MCF 10A (cell line): ENCODE results near the gene AUTS2. TPM values are rescaled to one million over a fixed set of nuclear protein-coding genes. Genes with fewer than 3 reads are reported as not detected.

Experiments
- BruUV-seq: library from RNA; stranded (reverse); fragments of 400-500 nt; replicated peaks from 2 replicates; lab custom pipeline; 2021; lab: Mats Ljungman, UMichigan
- CTCF ChIA-PET: fragments of 300-600 bp; sonication (Branson Sonifier 250); formaldehyde crosslinking; extraction: SDS; loops from one replicate; lab custom pipeline; 2021; ENCODE audit warnings: antibody characterized with exemption, inconsistent platforms; lab: Yijun Ruan, JAX
- POLR2A ChIA-PET: fragments of 300-600, 350-650 bp; sonication (Branson Sonifier 250); formaldehyde crosslinking; extraction: SDS; loops from one replicate; lab custom pipeline; 2020; ENCODE audit warnings: antibody characterized with exemption, inconsistent platforms; lab: Yijun Ruan, JAX
- DNase-seq: peaks from one replicate; pipeline ENCODE4 v3.0.0-alpha.2; 2018; ENCODE audit not compliant: unreplicated experiment
- H3K27ac Mint-ChIP-seq: one replicate; pipeline ENCODE4 v1.8.0; 2022; ENCODE audit warnings: mild to moderate bottlenecking, low read depth, mixed read lengths; ENCODE audit not compliant: unreplicated experiment
- H3K27me3 Mint-ChIP-seq: one replicate; pipeline ENCODE4 v1.8.0; 2022; ENCODE audit warnings: mixed read lengths; ENCODE audit not compliant: insufficient read depth, unreplicated experiment
- H3K36me3 Mint-ChIP-seq: one replicate; pipeline ENCODE4 v1.8.0; 2022; ENCODE audit warnings: mild to moderate bottlenecking, moderate library complexity, mixed read lengths; ENCODE audit not compliant: insufficient read depth, unreplicated experiment
- H3K4me1 Mint-ChIP-seq: one replicate; pipeline ENCODE4 v1.8.0; 2022; ENCODE audit warnings: mixed read lengths; ENCODE audit not compliant: insufficient read depth, unreplicated experiment
- H3K4me3 Mint-ChIP-seq: one replicate; pipeline ENCODE4 v1.8.0; 2022; ENCODE audit warnings: mild to moderate bottlenecking, moderate library complexity, mixed read lengths; ENCODE audit not compliant: unreplicated experiment
- H3K9me3 Mint-ChIP-seq: one replicate; pipeline ENCODE4 v1.8.0; 2022; ENCODE audit warnings: mixed read lengths; ENCODE audit not compliant: unreplicated experiment
- intact Hi-C: fragments of 100-400 bp; cut with micrococcal nuclease; formaldehyde crosslinking; loops from 2 replicates; pipeline ENCODE4 v1.14.1; 2022
- total RNA-seq: library from RNA; stranded (reverse); gene quantifications from 2 replicates; pipeline ENCODE4 v1.2.3, GENCODE V29; 2022
- TF ChIP-seq, protein P1 (sequence below): fragments of 200-600 bp; IDR thresholded peaks from one replicate; pipeline ENCODE4 v1.8.0; 2022; ENCODE audit warnings: antibody characterized with exemption, mild to moderate bottlenecking; ENCODE audit not compliant: unreplicated experiment

The AUTS2 gene
- total RNA-seq, 1 experiment from 2014 or later, result 1.3 TPM

DNA sequence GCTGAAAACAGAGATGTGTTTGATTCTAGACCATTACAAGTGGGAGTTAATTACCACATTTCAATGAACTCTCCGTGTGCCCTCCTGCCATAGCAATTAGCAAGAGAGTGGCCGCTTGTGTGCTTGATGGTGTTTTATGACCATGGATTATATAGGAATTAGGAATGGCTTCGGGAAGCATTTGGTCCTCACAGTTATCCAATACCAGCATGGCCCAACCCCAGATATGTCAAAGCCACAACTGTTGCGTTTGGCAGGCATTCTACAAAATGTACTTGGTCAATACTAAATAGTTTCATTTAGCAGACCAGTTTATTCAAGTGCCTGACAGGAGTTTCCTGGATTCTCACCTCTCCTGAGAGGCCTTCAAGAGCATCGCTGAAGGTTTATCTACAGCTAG lies 1024.7 kb downstream of the AUTS2 start:
- no peaks in the 10 kb centered on the region for H3K4me1 Mint-ChIP-seq
- peaks cover 21% of the 10 kb centered on the region for H3K9me3 Mint-ChIP-seq
- H3K4me3 Mint-ChIP-seq, result no peak overlapping the region
- TF ChIP-seq, protein P1, sequence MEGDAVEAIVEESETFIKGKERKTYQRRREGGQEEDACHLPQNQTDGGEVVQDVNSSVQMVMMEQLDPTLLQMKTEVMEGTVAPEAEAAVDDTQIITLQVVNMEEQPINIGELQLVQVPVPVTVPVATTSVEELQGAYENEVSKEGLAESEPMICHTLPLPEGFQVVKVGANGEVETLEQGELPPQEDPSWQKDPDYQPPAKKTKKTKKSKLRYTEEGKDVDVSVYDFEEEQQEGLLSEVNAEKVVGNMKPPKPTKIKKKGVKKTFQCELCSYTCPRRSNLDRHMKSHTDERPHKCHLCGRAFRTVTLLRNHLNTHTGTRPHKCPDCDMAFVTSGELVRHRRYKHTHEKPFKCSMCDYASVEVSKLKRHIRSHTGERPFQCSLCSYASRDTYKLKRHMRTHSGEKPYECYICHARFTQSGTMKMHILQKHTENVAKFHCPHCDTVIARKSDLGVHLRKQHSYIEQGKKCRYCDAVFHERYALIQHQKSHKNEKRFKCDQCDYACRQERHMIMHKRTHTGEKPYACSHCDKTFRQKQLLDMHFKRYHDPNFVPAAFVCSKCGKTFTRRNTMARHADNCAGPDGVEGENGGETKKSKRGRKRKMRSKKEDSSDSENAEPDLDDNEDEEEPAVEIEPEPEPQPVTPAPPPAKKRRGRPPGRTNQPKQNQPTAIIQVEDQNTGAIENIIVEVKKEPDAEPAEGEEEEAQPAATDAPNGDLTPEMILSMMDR, result no peak
- DNase-seq, result no peak
- CTCF ChIA-PET, result interaction anchor here (0.7 kb wide), 1 partner anchor 581 kb away, joined by 3 read pairs; no protein-coding TSS in a partner anchor
- no peak overlapping the region for H3K27ac Mint-ChIP-seq
- no peaks in the 10 kb centered on the region for H3K27me3 Mint-ChIP-seq
- intact Hi-C loops, result no loop called here
- no peaks in the 10 kb centered on the region for H3K36me3 Mint-ChIP-seq
- POLR2A ChIA-PET, result interaction anchor here (0.7 kb wide), 1 partner anchor 12 kb away, joined by 3 read pairs; no protein-coding TSS in a partner anchor
- BruUV-seq, result no TSS peak

GRCh38 chr7:70624500-70625103 lies 1026.3 kb downstream of the AUTS2 start:
- H3K36me3 Mint-ChIP-seq, result no peaks in the 10 kb centered on the region
- no TSS peak for BruUV-seq
- H3K4me1 Mint-ChIP-seq, result no peaks in the 10 kb centered on the region
- peaks cover 29% of the 10 kb centered on the region for H3K9me3 Mint-ChIP-seq
- no peaks in the 10 kb centered on the region for H3K27me3 Mint-ChIP-seq
- no peak for DNase-seq
- ChIA-PET POLR2A (no interaction called here), CTCF (no interaction called here)
- no peak overlapping the region for H3K4me3 Mint-ChIP-seq
- intact Hi-C loops, result no loop called here
- TF ChIP-seq, protein P1, result no peak
- H3K27ac Mint-ChIP-seq, result no peak overlapping the region

GRCh38 chr7:70627461-70627860 lies 1029.2 kb downstream of the AUTS2 start:
- no peaks in the 10 kb centered on the region for H3K36me3 Mint-ChIP-seq
- DNase-seq, result no peak
- intact Hi-C loops, result no loop called here
- TF ChIP-seq, protein P1, result no peak
- peaks cover 36% of the 10 kb centered on the region for H3K9me3 Mint-ChIP-seq
- no peaks in the 10 kb centered on the region for H3K27me3 Mint-ChIP-seq
- no TSS peak for BruUV-seq
- ChIA-PET CTCF (no interaction called here), POLR2A (no interaction called here)
- H3K27ac Mint-ChIP-seq, result no peak overlapping the region
- H3K4me3 Mint-ChIP-seq, result no peak overlapping the region
- no peaks in the 10 kb centered on the region for H3K4me1 Mint-ChIP-seq

DNA sequence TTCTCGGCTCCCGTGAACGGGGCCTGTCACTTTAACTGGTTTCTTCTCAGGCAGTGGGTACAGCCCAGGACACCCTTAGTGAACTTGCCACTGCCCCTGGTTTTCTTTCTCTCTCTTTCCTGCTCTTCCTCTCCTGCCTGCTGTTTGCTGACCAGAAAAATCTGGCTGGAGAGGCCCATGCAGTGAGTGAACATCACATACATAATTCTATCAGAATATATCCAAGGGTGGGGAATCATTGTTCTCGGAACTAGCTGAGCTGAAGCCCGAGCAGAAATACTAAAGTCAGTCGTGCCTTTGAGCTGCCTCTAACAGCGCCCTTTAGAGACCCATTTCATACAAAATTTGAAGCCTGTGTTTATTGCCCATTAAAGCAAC lies 1032.2 kb downstream of the AUTS2 start:
- BruUV-seq, result no TSS peak
- H3K27me3 Mint-ChIP-seq, result no peaks in the 10 kb centered on the region
- ChIA-PET CTCF (no interaction called here), POLR2A (no interaction called here)
- H3K27ac Mint-ChIP-seq, result no peak overlapping the region
- DNase-seq, result no peak
- no peak overlapping the region for H3K4me3 Mint-ChIP-seq
- TF ChIP-seq, protein P1, result no peak
- H3K9me3 Mint-ChIP-seq, result peaks cover 41% of the 10 kb centered on the region
- H3K4me1 Mint-ChIP-seq, result no peaks in the 10 kb centered on the region
- no peaks in the 10 kb centered on the region for H3K36me3 Mint-ChIP-seq
- intact Hi-C loops, result no loop called here
